Measurements from ENCODE around the gene PDGFD.
"Not testable (repeated sequence)": the region's sequence is repeated elsewhere in the genome, so short reads cannot be mapped to it uniquely, and the experiment has no call there.

PDGFD gene

GRCh38 chr11:104053743-104054478 lies 110.0 kb downstream of the PDGFD start:
- no peak for DNase-seq (ENCODE audit: low spot score)

GRCh38 chr11:104051778-104052177 lies 112.2 kb downstream of the PDGFD start:
- DNase-seq (ENCODE audit: low spot score): no peak

- no peak for DNase-seq (ENCODE audit: low spot score)
These were observed 114.8 kb downstream of the PDGFD start for GRCh38 chr11:104049116-104049515.

GRCh38 chr11:104046858-104047257 lies 117.1 kb downstream of the PDGFD start:
- DNase-seq (ENCODE audit: low spot score): not testable (repeated sequence)

GRCh38 chr11:104046331-104046730 lies 117.6 kb downstream of the PDGFD start:
- no peak for DNase-seq (ENCODE audit: low spot score)

GRCh38 chr11:104043678-104044239 lies 120.2 kb downstream of the PDGFD start:
- DNase-seq (ENCODE audit: low spot score): no peak

- no peak for DNase-seq (ENCODE audit: low spot score)
These were observed 120.8 kb downstream of the PDGFD start for GRCh38 chr11:104043142-104043541.

GRCh38 chr11:104041792-104042191 lies 122.2 kb downstream of the PDGFD start:
- no peak for DNase-seq (ENCODE audit: low spot score)

- DNase-seq (ENCODE audit: low spot score): no peak
These were observed 127.0 kb downstream of the PDGFD start for GRCh38 chr11:104036995-104037394.

GRCh38 chr11:104036588-104036987 lies 127.4 kb downstream of the PDGFD start, which contains the start of gene DDI1:
Gene DDI1 (plus strand): TSS chr11:104036640. CDS start chr11:104036823, 183 bp downstream.
- DNase-seq (ENCODE audit: low spot score): no peak

- no peak for DNase-seq (ENCODE audit: low spot score)
These were observed 130.4 kb downstream of the PDGFD start for GRCh38 chr11:104033561-104033960.

GRCh38 chr11:104033134-104033533 lies 130.8 kb downstream of the PDGFD start:
- no peak for DNase-seq (ENCODE audit: low spot score)

- DNase-seq (ENCODE audit: low spot score): no peak
These were observed 135.3 kb downstream of the PDGFD start for GRCh38 chr11:104028476-104029263.

- no peak for DNase-seq (ENCODE audit: low spot score)
These were observed 139.4 kb downstream of the PDGFD start for GRCh38 chr11:104024572-104024971.

- DNase-seq (ENCODE audit: low spot score): no peak
These were observed 148.1 kb downstream of the PDGFD start for GRCh38 chr11:104015649-104016415.

- DNase-seq (ENCODE audit: low spot score): no peak
These were observed 152.9 kb downstream of the PDGFD start for GRCh38 chr11:104011044-104011443.

GRCh38 chr11:104009744-104010143 lies 154.2 kb downstream of the PDGFD start:
- DNase-seq (ENCODE audit: low spot score): no peak

GRCh38 chr11:104005234-104005855 lies 158.6 kb downstream of the PDGFD start:
- no peak for DNase-seq (ENCODE audit: low spot score)

GRCh38 chr11:104003491-104003890 lies 160.5 kb downstream of the PDGFD start:
- no peak for DNase-seq (ENCODE audit: low spot score)

- no peak for DNase-seq (ENCODE audit: low spot score)
These were observed 162.3 kb downstream of the PDGFD start for GRCh38 chr11:104001561-104002056.

- DNase-seq (ENCODE audit: low spot score): no peak
These were observed 163.1 kb downstream of the PDGFD start for GRCh38 chr11:104000798-104001197.
